ENCODE measurements around the gene NPAS3. TPM values are rescaled to one million over a fixed set of nuclear protein-coding genes. Genes with fewer than 3 reads are reported as not detected.
A peak's percentile ranks its signal among the peaks of the same experiment; 100 is the strongest.

NPAS3 gene
- total and polyA plus RNA-seq, 4 experiments from 2014 or later, result not detected

- H3K36me3 ChIP-seq (ENCODE audit: insufficient read depth, low read length), result no peaks in the 10 kb centered on the region
- ChIA-PET CTCF (ENCODE audit: partially characterized antibody) (no interaction called here), POLR2A (ENCODE audit: partially characterized antibody) (no interaction called here)
- peaks cover 7% of the 10 kb centered on the region for H3K4me1 ChIP-seq (ENCODE audit: insufficient read depth, low read length)
- Mint-ChIP-seq H3K27me3 (peaks cover 33 to 34% of the 10 kb centered on the region in 2 donors), H3K36me3 (peaks cover 1 to 3% of the 10 kb centered on the region in 2 donors), H3K9me3 (peaks cover 0 to 2% (median 0%) of the 10 kb centered on the region in 8 donors), H3K27ac (no peak overlapping the region), H3K4me3 (peak overlapping the region in 2 of 8 donors; percentile 14 to 30), H3K4me1 (peaks cover 4 to 22% (median 9%) of the 10 kb centered on the region in 4 donors)
- DNase-seq, result no peak
- H3K27me3 ChIP-seq (ENCODE audit: insufficient read depth, low read length), result peaks cover 23% of the 10 kb centered on the region
- H3K9me3 ChIP-seq (ENCODE audit: control insufficient read depth in 1 of 2, low read length in 2 of 2), result no peaks in the 10 kb centered on the region
- H3K27ac ChIP-seq (ENCODE audit: low read depth, low read length), result no peak overlapping the region
- intact Hi-C loops (cut with micrococcal nuclease), result no loop called here
- H3K4me3 ChIP-seq (ENCODE audit: low read length in 2 of 2), result no peak overlapping the region
Observed at GRCh38 chr14:32941668-32942065, 3.0 kb downstream of the NPAS3 start.

- H3K36me3 Mint-ChIP-seq, result no peaks in the 10 kb centered on the region
- H3K4me3 Mint-ChIP-seq, result no peak overlapping the region
- no peaks in the 10 kb centered on the region for H3K4me1 Mint-ChIP-seq
- no peak for DNase-seq
- ChIA-PET POLR2A (ENCODE audit: partially characterized antibody) (no interaction called here), CTCF (ENCODE audit: partially characterized antibody) (interaction anchor here (0.8 kb wide), 1 partner anchor 36 kb away, joined by 3 read pairs; no protein-coding TSS in a partner anchor)
- no peaks in the 10 kb centered on the region for H3K36me3 ChIP-seq (ENCODE audit: insufficient read depth, low read length)
- H3K4me1 ChIP-seq (ENCODE audit: insufficient read depth, low read length), result no peaks in the 10 kb centered on the region
- H3K27me3 ChIP-seq (ENCODE audit: insufficient read depth, low read length), result no peaks in the 10 kb centered on the region
- H3K9me3 ChIP-seq (ENCODE audit: control insufficient read depth in 1 of 2, low read length in 2 of 2), result no peaks in the 10 kb centered on the region
- no peak overlapping the region for H3K27ac ChIP-seq (ENCODE audit: low read depth, low read length)
- H3K27ac Mint-ChIP-seq, result no peak overlapping the region
- peaks cover 0 to 4% (median 0%) of the 10 kb centered on the region in 8 donors for H3K9me3 Mint-ChIP-seq
- intact Hi-C loops (cut with micrococcal nuclease), result no loop called here
- H3K4me3 ChIP-seq (ENCODE audit: low read length in 2 of 2), result no peak overlapping the region
- H3K27me3 Mint-ChIP-seq, result peaks cover 11% of the 10 kb centered on the region in 2 donors
Observed at GRCh38 chr14:32947081-32947480, 8.4 kb downstream of the NPAS3 start.

GRCh38 chr14:32947792-32948191 is 9.1 kb downstream of the NPAS3 start:
- Mint-ChIP-seq H3K4me1 (no peaks in the 10 kb centered on the region), H3K27me3 (peaks cover 9 to 11% of the 10 kb centered on the region in 2 donors), H3K36me3 (no peaks in the 10 kb centered on the region), H3K4me3 (no peak overlapping the region), H3K27ac (no peak overlapping the region), H3K9me3 (peaks cover 0 to 4% (median 0%) of the 10 kb centered on the region in 8 donors)
- POLR2A ChIA-PET (ENCODE audit: partially characterized antibody), result no interaction called here
- intact Hi-C loops (cut with micrococcal nuclease), result no loop called here
- CTCF ChIA-PET (ENCODE audit: partially characterized antibody), result no interaction called here
- no peak for DNase-seq
- Histone ChIP-seq H3K36me3 (ENCODE audit: insufficient read depth, low read length) (no peaks in the 10 kb centered on the region), H3K9me3 (ENCODE audit: control insufficient read depth in 1 of 2, low read length in 2 of 2) (no peaks in the 10 kb centered on the region), H3K4me1 (ENCODE audit: insufficient read depth, low read length) (no peaks in the 10 kb centered on the region), H3K27ac (ENCODE audit: low read depth, low read length) (no peak overlapping the region), H3K4me3 (ENCODE audit: low read length in 2 of 2) (no peak overlapping the region), H3K27me3 (ENCODE audit: insufficient read depth, low read length) (no peaks in the 10 kb centered on the region)

- Mint-ChIP-seq H3K27ac (no peak overlapping the region), H3K27me3 (peaks cover 5 to 6% of the 10 kb centered on the region in 2 donors), H3K9me3 (peaks cover 0 to 4% (median 0%) of the 10 kb centered on the region in 8 donors), H3K36me3 (no peaks in the 10 kb centered on the region), H3K4me3 (no peak overlapping the region), H3K4me1 (no peaks in the 10 kb centered on the region)
- intact Hi-C loops (cut with micrococcal nuclease), result no loop called here
- no peak overlapping the region for H3K4me3 ChIP-seq (ENCODE audit: low read length in 2 of 2)
- CTCF ChIA-PET (ENCODE audit: partially characterized antibody), result no interaction called here
- no peaks in the 10 kb centered on the region for H3K27me3 ChIP-seq (ENCODE audit: insufficient read depth, low read length)
- no peaks in the 10 kb centered on the region for H3K36me3 ChIP-seq (ENCODE audit: insufficient read depth, low read length)
- H3K27ac ChIP-seq (ENCODE audit: low read depth, low read length), result no peak overlapping the region
- H3K9me3 ChIP-seq (ENCODE audit: control insufficient read depth in 1 of 2, low read length in 2 of 2), result no peaks in the 10 kb centered on the region
- no peaks in the 10 kb centered on the region for H3K4me1 ChIP-seq (ENCODE audit: insufficient read depth, low read length)
- POLR2A ChIA-PET (ENCODE audit: partially characterized antibody), result no interaction called here
- DNase-seq, result no peak
Observed at GRCh38 chr14:32950584-32950983, 11.9 kb downstream of the NPAS3 start.

GRCh38 chr14:32967421-32967820 is 28.7 kb downstream of the NPAS3 start:
- Histone ChIP-seq H3K9me3 (ENCODE audit: control insufficient read depth in 1 of 2, low read length in 2 of 2) (no peaks in the 10 kb centered on the region), H3K27me3 (ENCODE audit: insufficient read depth, low read length) (no peaks in the 10 kb centered on the region), H3K36me3 (ENCODE audit: insufficient read depth, low read length) (no peaks in the 10 kb centered on the region), H3K4me3 (ENCODE audit: low read length in 2 of 2) (no peak overlapping the region), H3K4me1 (ENCODE audit: insufficient read depth, low read length) (no peaks in the 10 kb centered on the region), H3K27ac (ENCODE audit: low read depth, low read length) (no peak overlapping the region)
- Mint-ChIP-seq H3K4me1 (no peaks in the 10 kb centered on the region), H3K9me3 (peaks cover 0 to 3% (median 0%) of the 10 kb centered on the region in 8 donors), H3K27me3 (no peaks in the 10 kb centered on the region), H3K4me3 (no peak overlapping the region), H3K27ac (no peak overlapping the region), H3K36me3 (no peaks in the 10 kb centered on the region)
- DNase-seq, result no peak
- intact Hi-C loops (cut with micrococcal nuclease), result no loop called here
- POLR2A ChIA-PET (ENCODE audit: partially characterized antibody), result no interaction called here
- CTCF ChIA-PET (ENCODE audit: partially characterized antibody), result no interaction called here

- peaks cover 0 to 3% (median 0%) of the 10 kb centered on the region in 8 donors for H3K9me3 Mint-ChIP-seq
- intact Hi-C loops (cut with micrococcal nuclease), result no loop called here
- no peak overlapping the region for H3K4me3 Mint-ChIP-seq
- DNase-seq, result no peak
- no peaks in the 10 kb centered on the region for H3K4me1 Mint-ChIP-seq
- no peaks in the 10 kb centered on the region for H3K36me3 Mint-ChIP-seq
- no peaks in the 10 kb centered on the region for H3K27me3 ChIP-seq (ENCODE audit: insufficient read depth, low read length)
- no peak overlapping the region for H3K4me3 ChIP-seq (ENCODE audit: low read length in 2 of 2)
- POLR2A ChIA-PET (ENCODE audit: partially characterized antibody), result no interaction called here
- H3K27ac Mint-ChIP-seq, result no peak overlapping the region
- no peaks in the 10 kb centered on the region for H3K9me3 ChIP-seq (ENCODE audit: control insufficient read depth in 1 of 2, low read length in 2 of 2)
- no peaks in the 10 kb centered on the region for H3K36me3 ChIP-seq (ENCODE audit: insufficient read depth, low read length)
- H3K4me1 ChIP-seq (ENCODE audit: insufficient read depth, low read length), result no peaks in the 10 kb centered on the region
- CTCF ChIA-PET (ENCODE audit: partially characterized antibody), result no interaction called here
- no peak overlapping the region for H3K27ac ChIP-seq (ENCODE audit: low read depth, low read length)
- no peaks in the 10 kb centered on the region for H3K27me3 Mint-ChIP-seq
Observed at GRCh38 chr14:32968972-32969544, 30.4 kb downstream of the NPAS3 start.

GRCh38 chr14:32977913-32978312 is 39.2 kb downstream of the NPAS3 start:
- DNase-seq, result no peak
- Histone ChIP-seq H3K4me3 (ENCODE audit: low read length in 2 of 2) (no peak overlapping the region), H3K27me3 (ENCODE audit: insufficient read depth, low read length) (no peaks in the 10 kb centered on the region), H3K36me3 (ENCODE audit: insufficient read depth, low read length) (no peaks in the 10 kb centered on the region), H3K9me3 (ENCODE audit: control insufficient read depth in 1 of 2, low read length in 2 of 2) (no peaks in the 10 kb centered on the region), H3K27ac (ENCODE audit: low read depth, low read length) (no peak overlapping the region), H3K4me1 (ENCODE audit: insufficient read depth, low read length) (no peaks in the 10 kb centered on the region)
- CTCF ChIA-PET (ENCODE audit: partially characterized antibody), result interaction anchor here (0.6 kb wide), 1 partner anchor 9 kb away, joined by 4 read pairs; no protein-coding TSS in a partner anchor
- Mint-ChIP-seq H3K27ac (no peak overlapping the region), H3K4me1 (no peaks in the 10 kb centered on the region), H3K36me3 (no peaks in the 10 kb centered on the region), H3K27me3 (peaks cover 1% of the 10 kb centered on the region in 2 donors), H3K4me3 (no peak overlapping the region), H3K9me3 (no peaks in the 10 kb centered on the region)
- POLR2A ChIA-PET (ENCODE audit: partially characterized antibody), result no interaction called here
- intact Hi-C loops (cut with micrococcal nuclease), result no loop called here

All from CD4-positive, alpha-beta memory T cell (primary cell).